Measurements from ENCODE around the gene FRY.

- TF ChIP-seq POLR2AphosphoS5 (IDR thresholded peaks at IDR 0.05) (no peak), CTCF (IDR thresholded peaks at IDR 0.05) (no peak)
Measured at GRCh38 chr13:32209652-32210051, 178.1 kb downstream of the FRY start.

Measured in gastroesophageal sphincter (tissue), 3 donors.